ENCODE data around the gene COL1A1.

Gene COL1A1

GRCh38 chr17:50187751-50188530 lies 13.5 kb downstream of the COL1A1 start:
- Histone ChIP-seq H3K4me1 (no peaks in the 10 kb centered on the region), H3K36me3 (ENCODE audit: control insufficient read depth, insufficient read depth, low read length) (no peaks in the 10 kb centered on the region), H3K4me3 (ENCODE audit: low read depth, low read length) (no peak overlapping the region), H3K79me2 (no peaks in the 10 kb centered on the region), H2AFZ (no peak overlapping the region), H3K9ac (no peak overlapping the region), H3K27me3 (ENCODE audit: control insufficient read depth, insufficient read depth, low read length) (no peaks in the 10 kb centered on the region), H3K9me3 (ENCODE audit: control insufficient read depth, low read length) (no peaks in the 10 kb centered on the region), H3K4me2 (ENCODE audit: low read length) (no peak overlapping the region), H3K27ac (no peak overlapping the region)
- no peak for TF ChIP-seq CTCF (IDR thresholded peaks at IDR 0.05)

- H3K9ac ChIP-seq, result no peak overlapping the region
- no peak overlapping the region for H3K27ac ChIP-seq
- no peaks in the 10 kb centered on the region for H3K4me1 ChIP-seq
- no peak overlapping the region for H3K4me2 ChIP-seq (ENCODE audit: low read length)
- TF ChIP-seq CTCF (IDR thresholded peaks at IDR 0.05), result no peak
- no peak overlapping the region for H3K4me3 ChIP-seq (ENCODE audit: low read depth, low read length)
- H2AFZ ChIP-seq, result no peak overlapping the region
- no peaks in the 10 kb centered on the region for H3K79me2 ChIP-seq
- H3K36me3 ChIP-seq (ENCODE audit: control insufficient read depth, insufficient read depth, low read length), result no peaks in the 10 kb centered on the region
- H3K9me3 ChIP-seq (ENCODE audit: control insufficient read depth, low read length), result no peaks in the 10 kb centered on the region
- no peaks in the 10 kb centered on the region for H3K27me3 ChIP-seq (ENCODE audit: control insufficient read depth, insufficient read depth, low read length)
These were observed 14.1 kb downstream of the COL1A1 start for GRCh38 chr17:50187394-50187725.

GRCh38 chr17:50186661-50187393 lies 14.6 kb downstream of the COL1A1 start:
- no peaks in the 10 kb centered on the region for H3K9me3 ChIP-seq (ENCODE audit: control insufficient read depth, low read length)
- H3K79me2 ChIP-seq, result no peaks in the 10 kb centered on the region
- TF ChIP-seq CTCF (IDR thresholded peaks at IDR 0.05), result no peak
- no peak overlapping the region for H3K27ac ChIP-seq
- H3K9ac ChIP-seq, result no peak overlapping the region
- no peak overlapping the region for H3K4me2 ChIP-seq (ENCODE audit: low read length)
- H2AFZ ChIP-seq, result no peak overlapping the region
- H3K27me3 ChIP-seq (ENCODE audit: control insufficient read depth, insufficient read depth, low read length), result no peaks in the 10 kb centered on the region
- H3K36me3 ChIP-seq (ENCODE audit: control insufficient read depth, insufficient read depth, low read length), result no peaks in the 10 kb centered on the region
- no peak overlapping the region for H3K4me3 ChIP-seq (ENCODE audit: low read depth, low read length)
- H3K4me1 ChIP-seq, result no peaks in the 10 kb centered on the region

GRCh38 chr17:50185631-50186471 lies 15.6 kb downstream of the COL1A1 start:
- Histone ChIP-seq H3K4me2 (ENCODE audit: low read length) (no peak overlapping the region), H3K36me3 (ENCODE audit: control insufficient read depth, insufficient read depth, low read length) (no peaks in the 10 kb centered on the region), H3K79me2 (no peaks in the 10 kb centered on the region), H3K27ac (no peak overlapping the region), H3K4me3 (ENCODE audit: low read depth, low read length) (no peak overlapping the region), H3K9me3 (ENCODE audit: control insufficient read depth, low read length) (no peaks in the 10 kb centered on the region), H3K9ac (no peak overlapping the region), H2AFZ (no peak overlapping the region), H3K27me3 (ENCODE audit: control insufficient read depth, insufficient read depth, low read length) (no peaks in the 10 kb centered on the region), H3K4me1 (no peaks in the 10 kb centered on the region)
- TF ChIP-seq CTCF (IDR thresholded peaks at IDR 0.05), result no peak

Data from parathyroid adenoma (tissue), 2 donors.